Activated naive CD4-positive, alpha-beta T cell (primary cell): Measurements from ENCODE around the gene PARM1.

ENCODE experiments used
- DNase-seq, 4 experiments: peaks; one replicate each; lab custom pipeline; 2025; lab: John Stamatoyannopoulos, UW

PARM1 gene

GRCh38 chr4:74932832-74933561 is at the start of gene PARM1:
Gene PARM1 (plus strand): TSS chr4:74933116. CDS start chr4:74933328, 212 bp downstream.
- peak in 1 of 4 experiments; percentile 1 for DNase-seq

- DNase-seq: no peak
Measured at GRCh38 chr4:74884266-74884665, 48.6 kb upstream of the PARM1 start.

- no peak for DNase-seq
Measured at GRCh38 chr4:74886484-74886883, 46.4 kb upstream of the PARM1 start.

GRCh38 chr4:74890341-74890740 is 42.6 kb upstream of the PARM1 start:
- no peak for DNase-seq

GRCh38 chr4:74891037-74891436 is 41.9 kb upstream of the PARM1 start:
- no peak for DNase-seq

- no peak for DNase-seq
Measured at GRCh38 chr4:74893171-74893570, 39.7 kb upstream of the PARM1 start.

- DNase-seq: no peak
Measured at GRCh38 chr4:74896595-74896994, 36.3 kb upstream of the PARM1 start.

- DNase-seq: no peak
Measured at GRCh38 chr4:74897386-74897785, 35.5 kb upstream of the PARM1 start.

- no peak for DNase-seq
Measured at GRCh38 chr4:74900862-74901261, 32.1 kb upstream of the PARM1 start.

- DNase-seq: no peak
Measured at GRCh38 chr4:74904509-74905065, 28.3 kb upstream of the PARM1 start.

- DNase-seq: no peak
Measured at GRCh38 chr4:74906771-74907170, 26.1 kb upstream of the PARM1 start.

- DNase-seq: no peak
Measured at GRCh38 chr4:74919783-74920182, 13.1 kb upstream of the PARM1 start.

GRCh38 chr4:74920704-74921103 is 12.2 kb upstream of the PARM1 start:
- DNase-seq: no peak

GRCh38 chr4:74921490-74921889 is 11.4 kb upstream of the PARM1 start:
- no peak for DNase-seq

- no peak for DNase-seq
Measured at GRCh38 chr4:74926007-74926406, 6.9 kb upstream of the PARM1 start.

- DNase-seq: no peak
Measured at GRCh38 chr4:74930162-74930561, 2.8 kb upstream of the PARM1 start.

GRCh38 chr4:74931376-74931775 is 1.5 kb upstream of the PARM1 start:
- no peak for DNase-seq

GRCh38 chr4:74932010-74932409 is 906 bp upstream of the PARM1 start:
- DNase-seq: no peak

GRCh38 chr4:74933562-74934015 is 673 bp downstream of the PARM1 start:
- DNase-seq: no peak

GRCh38 chr4:74934016-74934831 is 1.3 kb downstream of the PARM1 start:
- DNase-seq: no peak

- DNase-seq: no peak
Measured at GRCh38 chr4:74934888-74935287, 2.0 kb downstream of the PARM1 start.

GRCh38 chr4:74941123-74941522 is 8.2 kb downstream of the PARM1 start:
- no peak for DNase-seq
